HCT116 (cell line): ENCODE results near the gene ATCAY. TPM values are rescaled to one million over a fixed set of nuclear protein-coding genes. Genes with fewer than 3 reads are reported as not detected.

Experiments
- ATAC-seq: fragments of 200-7000 bp; cut with Tn5 transposase; 2 replicates; pipeline ENCODE4 v1.9.1; 2020; ENCODE audit warnings: mild to moderate bottlenecking, moderate library complexity
- BruUV-seq: library from RNA; stranded (reverse); fragments of 400-500 nt; replicated peaks from 2 replicates; lab custom pipeline; 2021; lab: Mats Ljungman, UMichigan
- CTCF ChIA-PET: fragments of 300-600 bp; sonication (Branson Sonifier 250); formaldehyde crosslinking; loops from one replicate; lab custom pipeline; 2021; ENCODE audit warnings: antibody characterized with exemption; lab: Charles Lee
- POLR2A ChIA-PET: fragments of 300-600, 350-600 bp; sonication (Branson Sonifier 250); formaldehyde crosslinking; loops from one replicate; lab custom pipeline; 2021; ENCODE audit warnings: antibody characterized with exemption; lab: Charles Lee
- RAD21 ChIA-PET, 2 experiments: fragments of 300-600 bp; sonication (Branson Sonifier 250); formaldehyde crosslinking; loops; one replicate each; lab custom pipeline; 2023; ENCODE audit warnings: low total read pairs in 2 of 2; ENCODE audit not compliant: uncharacterized antibody in 2 of 2, unreplicated experiment in 2 of 2, low non-redundant PET in 1 of 2; lab: Charles Lee
- DNase-seq: peaks from one replicate; pipeline ENCODE4 v3.0.0-alpha.2; 2010; ENCODE audit warnings: low read depth, low spot score
- H2AFZ ChIP-seq: fragments of 200-600 bp; shearing (Covaris generic), sonication (generic); 2 replicates; pipeline ENCODE4 v1.6.1; 2017; ENCODE audit warnings: low read depth, mixed run types, mixed read lengths, antibody characterized with exemption, low read length; ENCODE audit not compliant: poor library complexity, severe bottlenecking
- H3K27ac ChIP-seq: 2 replicates; pipeline ENCODE4 v1.5.1; 2012; ENCODE audit warnings: low read depth, low read length
- H3K27me3 ChIP-seq: fragments of 200-600 bp; sonication (generic); 2 replicates; pipeline ENCODE4 v1.6.1; 2016; ENCODE audit warnings: mixed run types, low read length, mixed read lengths; ENCODE audit not compliant: insufficient read depth
- H3K36me3 ChIP-seq, 2 experiments: fragments of 200-500 bp in 1 of 2; fragments of 200-600 bp in 1 of 2; sonication (Bioruptor generic) in 1 of 2; sonication (generic) in 1 of 2; 2 replicates each; pipeline versions ENCODE4 v1.5.1 to v1.6.1; 2014 to 2016; ENCODE audit warnings: low read length in 2 of 2, inconsistent platforms in 1 of 2, mixed read lengths in 1 of 2, mixed run types in 1 of 2; ENCODE audit not compliant: insufficient read depth in 2 of 2, control insufficient read depth in 1 of 2
- H3K4me1 ChIP-seq, 2 experiments: fragments of 200-600 bp in 1 of 2; sonication (generic) in 1 of 2; 2 replicates each; pipeline versions ENCODE4 v1.5.1 to v1.6.1; 2012 to 2017; ENCODE audit warnings: low read length in 2 of 2, inconsistent platforms in 1 of 2, mild to moderate bottlenecking in 1 of 2, mixed read lengths in 1 of 2, mixed run types in 1 of 2, moderate library complexity in 1 of 2; ENCODE audit not compliant: insufficient read depth in 2 of 2, control insufficient read depth in 1 of 2
- H3K4me2 ChIP-seq: fragments of 200-600 bp; sonication (generic); 2 replicates; pipeline ENCODE4 v1.6.1; 2017; ENCODE audit warnings: mixed run types, low read length, mixed read lengths
- H3K4me3 ChIP-seq, 2 experiments: fragments of 200-600 bp in 1 of 2; sonication (generic) in 1 of 2; replicated peaks in 1 of 2; 2 replicates each; pipeline ENCODE4 v1.5.1; 2011 to 2016; ENCODE audit warnings: low read length in 2 of 2, control low read depth in 1 of 2, low read depth in 1 of 2, mild to moderate bottlenecking in 1 of 2, mixed read lengths in 1 of 2, mixed run types in 1 of 2
- H3K79me2 ChIP-seq: fragments of 200-600 bp; sonication (generic); 2 replicates; pipeline ENCODE4 v1.6.1; 2017; ENCODE audit warnings: mild to moderate bottlenecking, mixed run types, low read length, moderate library complexity, mixed read lengths; ENCODE audit not compliant: insufficient read depth
- H3K9ac ChIP-seq: fragments of 200-600 bp; sonication (generic); 2 replicates; pipeline ENCODE4 v1.6.1; 2016; ENCODE audit warnings: low read length, mixed read lengths
- H3K9me2 ChIP-seq: fragments of 200-600 bp; sonication (generic), shearing (Covaris generic); 2 replicates; pipeline ENCODE4 v1.6.1; 2017; ENCODE audit warnings: mixed run types, mild to moderate bottlenecking, moderate library complexity; ENCODE audit not compliant: insufficient read depth
- H3K9me3 ChIP-seq, 2 experiments: fragments of 200-500 bp in 1 of 2; fragments of 200-600 bp in 1 of 2; sonication (Bioruptor generic) in 1 of 2; sonication (generic) in 1 of 2; 2 replicates each; pipeline ENCODE4 v1.6.1; 2014 to 2017; ENCODE audit warnings: low read length in 2 of 2, mixed read lengths in 2 of 2, inconsistent platforms in 1 of 2, low read depth in 1 of 2, mild to moderate bottlenecking in 1 of 2, mixed run types in 1 of 2, moderate library complexity in 1 of 2; ENCODE audit not compliant: control insufficient read depth in 1 of 2, insufficient read depth in 1 of 2
- H4K20me1 ChIP-seq: fragments of 200-600 bp; sonication (generic), shearing (Covaris generic); 2 replicates; pipeline ENCODE4 v1.6.1; 2017; ENCODE audit warnings: mixed run types, mild to moderate bottlenecking, moderate library complexity; ENCODE audit not compliant: insufficient read depth
- CBX3 ChIP-seq: IDR thresholded peaks from 2 replicates; pipeline ENCODE4 v1.6.1; 2012; ENCODE audit warnings: low read depth
- FOSL1 ChIP-seq: IDR thresholded peaks from 2 replicates; pipeline ENCODE4 v1.6.1; 2012; ENCODE audit warnings: low read depth
- JUND ChIP-seq: IDR thresholded peaks from 2 replicates; pipeline ENCODE4 v1.6.1; 2012
- POLR2A ChIP-seq: IDR thresholded peaks from 2 replicates; pipeline ENCODE4 v1.7.0; 2011; ENCODE audit warnings: borderline replicate concordance; ENCODE audit not compliant: insufficient read depth, insufficient read length; ENCODE audit errors: extremely low read depth
- TCF7L2 ChIP-seq: IDR thresholded peaks from 2 replicates; pipeline ENCODE4 v1.7.0; 2011; ENCODE audit warnings: borderline replicate concordance, inconsistent platforms; ENCODE audit not compliant: insufficient read depth, insufficient read length; ENCODE audit errors: extremely low read depth
- YY1 ChIP-seq: IDR thresholded peaks from 2 replicates; pipeline ENCODE4 v1.6.1; 2011; ENCODE audit warnings: low read length, low read depth, moderate library complexity, mild to moderate bottlenecking; ENCODE audit not compliant: insufficient replicate concordance; ENCODE audit errors: extremely low read depth
- ZFX ChIP-seq: fragments of 450-650 bp; IDR thresholded peaks from 2 replicates; pipeline ENCODE4 v1.6.1; 2017
- ZNF274 ChIP-seq: fragments of 200-500 bp; sonication (Bioruptor generic); IDR thresholded peaks from 2 replicates; pipeline ENCODE4 v1.6.1; 2014; ENCODE audit warnings: mild to moderate bottlenecking, low read depth, low read length, inconsistent platforms
- intact Hi-C: fragments of 100-400 bp; cut with micrococcal nuclease; formaldehyde crosslinking; loops from 2 replicates; pipeline ENCODE4 v1.10.0; 2022
- total RNA-seq: library from RNA; stranded (reverse); gene quantifications from one replicate; pipeline ENCODE4 v1.2.1, GENCODE V29; 2021; ENCODE audit not compliant: unreplicated experiment
- TF ChIP-seq, protein P1 (sequence below), 3 experiments: fragments of 200-600 bp in 1 of 3; sonication (generic) in 1 of 3; IDR thresholded peaks in 2 of 3; conservative IDR thresholded peaks in 1 of 3; 2 replicates each; pipeline ENCODE4 v1.5.1; 2012 to 2017; ENCODE audit warnings: low read depth in 2 of 3, low read length in 2 of 3, antibody characterized with exemption in 1 of 3, borderline replicate concordance in 1 of 3, control low read depth in 1 of 3, mild to moderate bottlenecking in 1 of 3, mixed read lengths in 1 of 3, mixed run types in 1 of 3, moderate library complexity in 1 of 3; ENCODE audit not compliant: insufficient read depth in 1 of 3
- TF ChIP-seq, protein P2 (sequence below): IDR thresholded peaks from 2 replicates; pipeline ENCODE4 v1.6.1; 2012; ENCODE audit warnings: low read depth
- TF ChIP-seq, protein P3 (sequence below): IDR thresholded peaks from 2 replicates; pipeline ENCODE4 v1.6.1; 2012

Gene ATCAY
- total RNA-seq, 1 experiment from 2014 or later, result not detected

DNA sequence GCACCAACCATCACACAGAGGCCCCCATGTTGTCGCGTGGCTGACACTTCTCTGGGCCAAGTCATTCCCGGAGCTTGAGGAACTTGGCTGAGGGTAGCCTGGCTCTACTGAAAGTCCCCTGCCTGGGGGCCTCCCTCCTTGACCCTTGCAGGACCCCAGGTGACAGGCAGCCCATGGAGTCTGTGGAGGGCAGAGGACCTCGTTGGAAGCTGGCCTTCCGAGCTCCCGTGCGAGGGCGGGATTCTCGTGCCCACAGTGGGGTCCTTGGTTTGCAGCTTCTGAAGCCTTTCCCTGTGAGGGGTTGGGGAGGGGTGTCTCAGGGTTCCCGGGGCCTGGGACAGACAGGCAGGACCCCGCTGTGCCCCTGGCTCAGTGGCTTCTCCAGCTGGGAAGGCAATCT, 68.8 kb downstream of the ATCAY start:
- H4K20me1 ChIP-seq, result no peaks in the 10 kb centered on the region
- no peaks in the 10 kb centered on the region for H3K9me3 ChIP-seq
- ATAC-seq (no peak), DNase-seq (no peak)
- H3K36me3 ChIP-seq, result no peaks in the 10 kb centered on the region
- no peak overlapping the region for H3K27ac ChIP-seq
- no peak overlapping the region for H3K4me3 ChIP-seq
- TF ChIP-seq FOSL1 (no peak), ZFX (no peak), TCF7L2 (no peak), YY1 (no peak), POLR2A (no peak), CBX3 (no peak), JUND (no peak), ZNF274 (no peak)
- TF ChIP-seq, protein P1, sequence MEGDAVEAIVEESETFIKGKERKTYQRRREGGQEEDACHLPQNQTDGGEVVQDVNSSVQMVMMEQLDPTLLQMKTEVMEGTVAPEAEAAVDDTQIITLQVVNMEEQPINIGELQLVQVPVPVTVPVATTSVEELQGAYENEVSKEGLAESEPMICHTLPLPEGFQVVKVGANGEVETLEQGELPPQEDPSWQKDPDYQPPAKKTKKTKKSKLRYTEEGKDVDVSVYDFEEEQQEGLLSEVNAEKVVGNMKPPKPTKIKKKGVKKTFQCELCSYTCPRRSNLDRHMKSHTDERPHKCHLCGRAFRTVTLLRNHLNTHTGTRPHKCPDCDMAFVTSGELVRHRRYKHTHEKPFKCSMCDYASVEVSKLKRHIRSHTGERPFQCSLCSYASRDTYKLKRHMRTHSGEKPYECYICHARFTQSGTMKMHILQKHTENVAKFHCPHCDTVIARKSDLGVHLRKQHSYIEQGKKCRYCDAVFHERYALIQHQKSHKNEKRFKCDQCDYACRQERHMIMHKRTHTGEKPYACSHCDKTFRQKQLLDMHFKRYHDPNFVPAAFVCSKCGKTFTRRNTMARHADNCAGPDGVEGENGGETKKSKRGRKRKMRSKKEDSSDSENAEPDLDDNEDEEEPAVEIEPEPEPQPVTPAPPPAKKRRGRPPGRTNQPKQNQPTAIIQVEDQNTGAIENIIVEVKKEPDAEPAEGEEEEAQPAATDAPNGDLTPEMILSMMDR (IDR thresholded peaks at IDR 0.05 in 2 of 3, conservative IDR thresholded peaks at IDR 0.05 in 1 of 3; ENCODE audit: borderline replicate concordance in 1 of 3, insufficient read depth in 1 of 3, low read depth in 2 of 3, low read length in 2 of 3), result no peak
- TF ChIP-seq, protein P2, sequence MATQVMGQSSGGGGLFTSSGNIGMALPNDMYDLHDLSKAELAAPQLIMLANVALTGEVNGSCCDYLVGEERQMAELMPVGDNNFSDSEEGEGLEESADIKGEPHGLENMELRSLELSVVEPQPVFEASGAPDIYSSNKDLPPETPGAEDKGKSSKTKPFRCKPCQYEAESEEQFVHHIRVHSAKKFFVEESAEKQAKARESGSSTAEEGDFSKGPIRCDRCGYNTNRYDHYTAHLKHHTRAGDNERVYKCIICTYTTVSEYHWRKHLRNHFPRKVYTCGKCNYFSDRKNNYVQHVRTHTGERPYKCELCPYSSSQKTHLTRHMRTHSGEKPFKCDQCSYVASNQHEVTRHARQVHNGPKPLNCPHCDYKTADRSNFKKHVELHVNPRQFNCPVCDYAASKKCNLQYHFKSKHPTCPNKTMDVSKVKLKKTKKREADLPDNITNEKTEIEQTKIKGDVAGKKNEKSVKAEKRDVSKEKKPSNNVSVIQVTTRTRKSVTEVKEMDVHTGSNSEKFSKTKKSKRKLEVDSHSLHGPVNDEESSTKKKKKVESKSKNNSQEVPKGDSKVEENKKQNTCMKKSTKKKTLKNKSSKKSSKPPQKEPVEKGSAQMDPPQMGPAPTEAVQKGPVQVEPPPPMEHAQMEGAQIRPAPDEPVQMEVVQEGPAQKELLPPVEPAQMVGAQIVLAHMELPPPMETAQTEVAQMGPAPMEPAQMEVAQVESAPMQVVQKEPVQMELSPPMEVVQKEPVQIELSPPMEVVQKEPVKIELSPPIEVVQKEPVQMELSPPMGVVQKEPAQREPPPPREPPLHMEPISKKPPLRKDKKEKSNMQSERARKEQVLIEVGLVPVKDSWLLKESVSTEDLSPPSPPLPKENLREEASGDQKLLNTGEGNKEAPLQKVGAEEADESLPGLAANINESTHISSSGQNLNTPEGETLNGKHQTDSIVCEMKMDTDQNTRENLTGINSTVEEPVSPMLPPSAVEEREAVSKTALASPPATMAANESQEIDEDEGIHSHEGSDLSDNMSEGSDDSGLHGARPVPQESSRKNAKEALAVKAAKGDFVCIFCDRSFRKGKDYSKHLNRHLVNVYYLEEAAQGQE, result no peak
- TF ChIP-seq, protein P3, sequence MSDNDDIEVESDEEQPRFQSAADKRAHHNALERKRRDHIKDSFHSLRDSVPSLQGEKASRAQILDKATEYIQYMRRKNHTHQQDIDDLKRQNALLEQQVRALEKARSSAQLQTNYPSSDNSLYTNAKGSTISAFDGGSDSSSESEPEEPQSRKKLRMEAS, result no peak
- H3K9ac ChIP-seq, result no peak overlapping the region
- H3K9me2 ChIP-seq, result no peaks in the 10 kb centered on the region
- no peaks in the 10 kb centered on the region for H3K79me2 ChIP-seq
- H3K27me3 ChIP-seq, result no peaks in the 10 kb centered on the region
- H3K4me2 ChIP-seq, result no peak overlapping the region
- BruUV-seq, result no TSS peak
- H2AFZ ChIP-seq, result no peak overlapping the region
- intact Hi-C loops, result no loop called here
- CTCF ChIA-PET, result no interaction called here
- H3K4me1 ChIP-seq, result peaks cover 2 to 12% of the 10 kb centered on the region in 2 experiments; a peak in 1 of 4 replicates
- RAD21 ChIA-PET, result no interaction called here
- POLR2A ChIA-PET, result no interaction called here
